Activated T-helper 17 cell treated with anti-CD3 and anti-CD28 coated beads, Interleukin-2, amount 50 U/mL, for 72 hours (primary cell): ENCODE results near the gene ZMYND8. TPM values are rescaled to one million over a fixed set of nuclear protein-coding genes. Genes with fewer than 3 reads are reported as not detected.

ENCODE experiments used
- ATAC-seq: fragments of 150-1000 bp; cut with Tn5 transposase; replicated peaks from 2 replicates; pipeline ENCODE4 v1.10.0; 2021; ENCODE audit warnings: mild to moderate bottlenecking, moderate library complexity
- H3K27ac Mint-ChIP-seq: one replicate; pipeline ENCODE4 v1.8.0; 2022; ENCODE audit warnings: mixed read lengths
- H3K27me3 Mint-ChIP-seq: one replicate; pipeline ENCODE4 v1.8.0; 2022; ENCODE audit warnings: mixed read lengths
- H3K36me3 Mint-ChIP-seq: one replicate; pipeline ENCODE4 v1.8.0; 2022; ENCODE audit warnings: low read depth, mild to moderate bottlenecking, mixed read lengths
- H3K4me1 Mint-ChIP-seq: one replicate; pipeline ENCODE4 v1.8.0; 2022; ENCODE audit warnings: mixed read lengths
- H3K4me3 Mint-ChIP-seq: one replicate; pipeline ENCODE4 v1.8.0; 2022; ENCODE audit warnings: mild to moderate bottlenecking, mixed read lengths
- H3K9me3 Mint-ChIP-seq: one replicate; pipeline ENCODE4 v1.8.0; 2022; ENCODE audit warnings: mixed read lengths
- total RNA-seq, 2 donors: library from RNA; stranded (reverse); gene quantifications; one replicate each; pipeline ENCODE4 v1.2.3, GENCODE V29; 2022

The ZMYND8 gene
- total RNA-seq, 2 donors from 2014 or later: 35.3 to 39.4 TPM

DNA sequence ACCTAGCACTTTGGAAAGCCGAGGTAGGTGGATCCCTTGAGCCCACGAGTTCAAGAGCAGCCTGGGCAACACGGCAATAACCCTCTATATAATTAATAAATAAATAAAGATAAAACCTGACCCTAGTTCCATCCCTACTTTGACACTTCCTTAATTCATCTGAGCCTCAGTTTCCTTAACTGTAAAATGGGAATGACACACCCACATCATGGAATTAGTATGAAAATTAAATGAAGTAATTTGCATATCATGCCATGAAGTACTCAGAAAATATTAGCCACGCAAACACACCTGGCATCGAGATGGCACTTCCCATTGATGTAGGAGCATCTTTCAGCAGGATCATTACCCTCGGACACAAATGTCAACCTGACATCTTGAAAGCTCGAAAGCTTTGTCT lies 19.1 kb downstream of the ZMYND8 start:
- Mint-ChIP-seq H3K36me3 (peaks cover 76% of the 10 kb centered on the region), H3K27me3 (no peaks in the 10 kb centered on the region), H3K27ac (no peak overlapping the region), H3K9me3 (no peaks in the 10 kb centered on the region), H3K4me3 (no peak overlapping the region), H3K4me1 (peaks cover 27% of the 10 kb centered on the region)
- ATAC-seq: no peak

DNA sequence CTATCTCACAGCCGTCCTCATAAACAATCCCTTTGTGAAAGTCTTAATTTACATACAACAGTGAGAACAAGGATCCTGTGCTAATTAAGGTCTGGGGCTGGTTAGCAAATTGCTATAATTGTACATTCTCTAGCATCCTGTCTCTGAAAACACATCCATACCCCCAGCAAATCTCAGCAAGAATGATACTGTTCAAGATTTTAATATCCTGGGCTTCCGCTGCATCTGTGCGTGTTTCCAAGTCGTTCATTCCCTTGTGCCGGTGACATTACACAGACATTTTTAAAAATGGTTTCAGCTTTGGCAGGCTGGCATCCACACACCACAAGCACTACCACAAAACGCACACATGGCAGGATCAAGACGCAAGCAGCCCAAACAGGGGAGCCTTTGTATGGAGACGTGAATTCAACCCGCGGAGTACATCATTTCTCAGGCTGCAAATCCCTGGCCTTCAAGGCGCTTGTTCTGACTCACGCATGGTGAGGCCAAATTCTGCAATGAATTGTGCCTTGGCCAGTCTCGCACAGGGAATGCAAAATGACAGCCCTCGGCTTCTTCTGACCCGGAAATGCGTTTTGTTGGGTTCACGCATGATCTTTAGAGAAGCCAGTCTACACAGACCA lies 20.3 kb downstream of the ZMYND8 start:
- Mint-ChIP-seq H3K36me3 (peaks cover 82% of the 10 kb centered on the region), H3K4me1 (peaks cover 36% of the 10 kb centered on the region), H3K4me3 (no peak overlapping the region), H3K27me3 (no peaks in the 10 kb centered on the region), H3K9me3 (no peaks in the 10 kb centered on the region), H3K27ac (no peak overlapping the region)
- ATAC-seq: no peak

- no peak overlapping the region for H3K27ac Mint-ChIP-seq
- ATAC-seq: no peak
Measured at GRCh38 chr20:47335251-47336128, 21.0 kb downstream of the ZMYND8 start.

DNA sequence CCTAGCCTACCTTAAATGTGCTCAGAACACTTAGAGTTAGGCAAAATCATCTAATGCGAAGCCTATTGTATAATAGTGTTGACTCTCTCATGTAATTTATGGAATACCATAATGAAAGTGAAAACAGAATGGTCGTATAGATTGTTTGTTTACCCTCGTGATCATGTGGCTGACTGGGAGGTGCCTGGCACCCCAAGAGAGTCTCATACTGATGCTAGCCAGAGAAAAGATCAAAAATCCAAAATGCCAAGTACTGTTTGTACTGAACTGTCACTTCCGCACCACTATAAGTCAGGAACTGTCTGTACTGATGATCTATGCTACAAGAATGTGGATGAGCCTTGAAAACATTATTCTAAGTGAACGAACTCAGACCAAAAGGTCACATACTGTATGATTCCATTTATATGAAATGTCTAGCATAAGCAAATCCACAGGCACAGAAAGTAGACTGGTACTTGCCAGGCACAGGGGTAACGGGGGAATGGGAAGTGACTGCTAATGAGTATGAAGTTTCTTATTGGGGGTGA lies 22.4 kb downstream of the ZMYND8 start:
- H3K4me3 Mint-ChIP-seq: peak overlapping the region; percentile 25
- peaks cover 43% of the 10 kb centered on the region for H3K4me1 Mint-ChIP-seq
- ATAC-seq: no peak
- H3K27me3 Mint-ChIP-seq: no peaks in the 10 kb centered on the region
- no peaks in the 10 kb centered on the region for H3K9me3 Mint-ChIP-seq
- peaks cover 80% of the 10 kb centered on the region for H3K36me3 Mint-ChIP-seq
- H3K27ac Mint-ChIP-seq: peak overlapping the region; percentile 51

More at GRCh38 chr20:47335251-47336128, 21.0 kb downstream of the ZMYND8 start:
- Mint-ChIP-seq H3K27me3 (no peaks in the 10 kb centered on the region), H3K36me3 (peaks cover 83% of the 10 kb centered on the region), H3K4me1 (peaks cover 43% of the 10 kb centered on the region), H3K4me3 (no peak overlapping the region), H3K9me3 (no peaks in the 10 kb centered on the region)

DNA sequence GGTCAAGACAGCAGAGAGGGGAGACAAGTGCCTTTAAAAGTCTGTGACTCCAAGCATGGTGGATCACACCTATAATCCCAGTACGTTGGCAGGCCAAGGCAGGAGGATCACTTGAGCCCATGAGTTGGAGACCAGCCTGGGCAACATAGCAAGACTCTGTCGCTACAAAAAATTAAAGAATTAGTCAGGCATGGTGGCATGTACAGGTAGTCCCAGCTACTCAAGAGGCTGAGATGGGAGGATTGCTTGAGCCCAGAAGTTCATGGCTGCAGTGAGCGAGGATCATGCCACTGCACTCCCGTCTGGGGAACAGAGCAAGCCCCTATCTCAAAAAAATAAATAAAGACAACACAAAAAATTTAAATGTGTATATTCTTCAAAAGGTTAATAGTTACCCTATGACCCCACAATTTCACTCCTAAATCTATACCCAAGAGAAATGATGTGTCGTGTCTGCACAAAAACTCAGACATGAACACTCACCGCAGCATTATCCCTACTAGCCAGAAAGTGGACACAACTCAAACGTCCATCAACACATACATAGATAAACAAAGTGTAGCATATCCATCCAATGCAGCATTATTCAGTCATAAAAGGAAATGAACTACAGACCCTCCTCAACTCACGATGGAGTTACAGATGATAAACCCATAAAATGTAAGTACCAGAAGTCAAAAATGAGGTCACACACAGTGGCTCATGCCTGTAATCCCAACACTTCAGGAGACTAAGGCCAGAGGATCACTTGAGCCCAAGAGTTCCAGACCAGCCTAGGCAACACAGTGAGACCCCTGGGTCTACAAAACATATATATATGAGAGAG lies 23.9 kb downstream of the ZMYND8 start:
- peaks cover 70% of the 10 kb centered on the region for H3K36me3 Mint-ChIP-seq
- H3K27ac Mint-ChIP-seq: peak overlapping the region; percentile 88
- peak overlapping the region; percentile 60 for H3K4me3 Mint-ChIP-seq
- H3K9me3 Mint-ChIP-seq: no peaks in the 10 kb centered on the region
- H3K4me1 Mint-ChIP-seq: peaks cover 40% of the 10 kb centered on the region
- ATAC-seq: no peak
- H3K27me3 Mint-ChIP-seq: no peaks in the 10 kb centered on the region

DNA sequence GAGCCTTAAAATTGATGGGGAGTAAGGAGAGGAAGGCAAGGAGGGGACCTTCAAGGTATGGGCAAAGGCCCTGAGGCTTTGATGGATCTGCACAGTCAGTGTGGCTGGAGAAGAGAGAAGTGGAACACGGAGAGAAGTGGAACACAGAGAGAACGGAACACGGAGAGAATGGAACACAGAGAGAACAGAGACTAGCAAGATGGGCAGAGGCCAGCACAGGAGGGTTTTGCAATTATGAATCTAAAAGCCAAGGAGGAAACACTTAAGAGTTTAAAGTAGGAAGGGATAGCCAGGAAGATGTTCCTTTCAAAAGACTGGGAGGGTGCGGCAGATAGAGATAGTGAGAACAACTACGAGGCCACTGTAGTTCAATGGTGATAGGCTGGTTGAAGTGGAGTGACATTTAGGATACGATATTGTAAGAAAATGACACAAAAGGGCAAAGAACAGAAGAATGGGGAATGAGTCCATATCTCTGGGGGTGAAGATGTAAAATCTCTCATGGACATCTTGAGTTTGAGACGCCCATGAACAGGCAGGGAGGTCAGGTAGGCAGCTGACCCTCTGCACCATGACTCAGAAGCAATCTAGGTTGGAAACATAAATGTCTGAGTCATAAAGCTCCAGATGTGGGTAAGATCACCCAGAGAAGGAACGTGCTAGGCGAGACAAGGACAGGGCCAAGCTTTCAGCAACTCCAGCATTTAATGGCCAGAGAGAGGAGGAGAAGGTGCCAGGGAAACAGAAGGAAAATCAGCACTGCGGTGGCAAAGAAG lies 25.4 kb downstream of the ZMYND8 start:
- Mint-ChIP-seq H3K9me3 (no peaks in the 10 kb centered on the region), H3K4me1 (peaks cover 39% of the 10 kb centered on the region), H3K36me3 (peaks cover 63% of the 10 kb centered on the region), H3K4me3 (peak overlapping the region; percentile 60), H3K27me3 (no peaks in the 10 kb centered on the region), H3K27ac (peak overlapping the region; percentile 88)
- peak; percentile 99 for ATAC-seq

DNA sequence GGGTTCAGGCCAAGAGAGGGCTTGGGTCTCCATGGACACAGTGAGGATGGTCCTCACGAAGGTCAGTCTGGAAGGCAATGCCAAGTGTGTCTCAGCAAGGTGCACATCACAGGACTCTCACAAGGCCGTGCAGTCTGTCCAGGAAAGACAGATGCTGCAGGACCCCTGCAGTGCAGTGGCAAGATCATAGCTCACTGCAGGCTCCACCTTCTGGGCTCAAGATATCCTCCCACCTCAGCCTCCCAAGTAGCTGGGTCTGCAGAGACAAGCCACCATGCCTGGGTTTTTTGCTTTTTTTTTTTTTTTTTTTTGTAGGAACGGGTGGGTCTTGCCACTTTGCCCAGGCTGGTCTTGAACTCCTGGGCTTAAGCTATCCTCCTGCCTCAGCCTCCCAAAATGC lies 26.4 kb downstream of the ZMYND8 start:
- Mint-ChIP-seq H3K36me3 (peaks cover 55% of the 10 kb centered on the region), H3K4me1 (peaks cover 36% of the 10 kb centered on the region), H3K27ac (peak overlapping the region; percentile 88), H3K27me3 (no peaks in the 10 kb centered on the region), H3K4me3 (no peak overlapping the region), H3K9me3 (no peaks in the 10 kb centered on the region)
- ATAC-seq: no peak

DNA sequence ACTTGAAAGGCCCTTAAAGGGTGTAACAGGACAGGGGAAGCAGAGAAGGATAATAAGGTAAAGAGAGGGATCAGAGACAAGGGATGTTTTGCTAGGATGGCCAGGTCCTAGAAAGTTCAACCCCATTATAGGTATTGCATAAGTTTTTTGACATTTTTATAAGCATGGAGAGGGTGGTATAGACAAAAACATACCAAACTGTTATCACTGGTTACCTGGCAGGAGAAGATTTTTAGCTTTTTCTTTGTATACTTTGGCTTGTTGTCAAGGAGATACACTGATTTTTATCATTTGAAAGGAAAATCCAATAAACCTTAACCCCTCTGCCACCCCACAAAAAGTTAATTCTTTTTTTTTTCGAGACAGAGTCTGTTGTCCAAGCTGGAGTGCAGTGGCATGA lies 28.4 kb downstream of the ZMYND8 start:
- H3K4me3 Mint-ChIP-seq: no peak overlapping the region
- no peaks in the 10 kb centered on the region for H3K9me3 Mint-ChIP-seq
- peaks cover 32% of the 10 kb centered on the region for H3K4me1 Mint-ChIP-seq
- no peak for ATAC-seq
- no peaks in the 10 kb centered on the region for H3K27me3 Mint-ChIP-seq
- peaks cover 41% of the 10 kb centered on the region for H3K36me3 Mint-ChIP-seq
- H3K27ac Mint-ChIP-seq: no peak overlapping the region

DNA sequence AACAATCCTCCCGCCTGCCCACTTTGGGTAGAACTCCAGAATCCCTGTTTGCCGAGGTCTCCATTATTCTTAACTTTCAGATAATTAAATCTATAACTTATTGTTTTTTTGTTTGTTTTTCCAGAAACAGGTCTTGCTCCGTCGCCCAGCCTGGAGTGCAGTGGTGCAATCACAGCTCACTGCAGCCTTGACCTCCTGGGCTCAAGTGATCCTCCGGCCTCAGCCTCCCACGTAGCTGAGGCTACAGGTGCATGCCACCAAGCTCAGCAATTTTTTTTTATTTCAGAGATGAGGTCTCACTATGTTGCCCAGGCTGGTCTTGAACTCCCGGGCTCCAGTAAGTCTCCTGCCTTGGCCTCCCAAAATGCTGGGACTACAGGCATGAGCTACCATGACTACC lies 28.8 kb downstream of the ZMYND8 start:
- H3K27me3 Mint-ChIP-seq: no peaks in the 10 kb centered on the region
- H3K4me3 Mint-ChIP-seq: no peak overlapping the region
- H3K9me3 Mint-ChIP-seq: no peaks in the 10 kb centered on the region
- H3K27ac Mint-ChIP-seq: no peak overlapping the region
- peaks cover 28% of the 10 kb centered on the region for H3K4me1 Mint-ChIP-seq
- ATAC-seq: no peak
- H3K36me3 Mint-ChIP-seq: peaks cover 37% of the 10 kb centered on the region

DNA sequence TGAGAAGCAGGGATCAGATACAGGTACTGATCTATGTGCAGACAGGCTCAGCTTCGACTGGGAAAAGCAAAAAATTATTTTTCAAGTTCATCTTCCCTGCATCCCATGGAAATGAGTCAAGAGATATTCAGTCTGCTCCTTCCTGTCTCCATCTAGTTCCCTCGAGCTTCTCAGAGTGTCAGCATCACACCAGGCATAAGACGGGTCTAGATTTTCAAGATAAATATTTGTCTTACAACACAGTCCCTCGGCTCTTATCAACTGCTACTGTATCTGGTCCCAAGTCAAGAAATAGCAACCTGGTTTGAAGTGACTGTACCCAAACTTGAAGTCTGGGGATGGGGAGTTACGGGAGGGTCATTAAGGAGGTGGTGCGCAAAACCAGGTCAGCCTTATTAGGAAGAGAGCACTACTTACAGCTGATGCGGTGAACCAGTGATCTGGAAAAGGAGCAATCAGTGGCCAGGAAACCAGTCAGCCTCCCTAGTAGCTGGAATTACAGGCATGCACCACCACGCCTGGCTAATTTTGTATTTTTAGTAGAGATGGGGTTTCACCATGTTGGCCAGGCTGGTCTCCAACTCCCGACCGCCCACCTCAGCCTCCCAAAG lies 29.7 kb downstream of the ZMYND8 start:
- Mint-ChIP-seq H3K4me1 (peaks cover 20% of the 10 kb centered on the region), H3K27me3 (no peaks in the 10 kb centered on the region), H3K27ac (peak overlapping the region; percentile 9), H3K9me3 (no peaks in the 10 kb centered on the region), H3K36me3 (peaks cover 28% of the 10 kb centered on the region), H3K4me3 (no peak overlapping the region)
- ATAC-seq: no peak

- ATAC-seq: no peak
- H3K36me3 Mint-ChIP-seq: peaks cover 13% of the 10 kb centered on the region
Measured at GRCh38 chr20:47325242-47325641, 31.3 kb downstream of the ZMYND8 start.

GRCh38 chr20:47320990-47321805 lies 35.3 kb downstream of the ZMYND8 start:
- no peaks in the 10 kb centered on the region for H3K9me3 Mint-ChIP-seq
- H3K36me3 Mint-ChIP-seq: peaks cover 13% of the 10 kb centered on the region
- no peak overlapping the region for H3K27ac Mint-ChIP-seq
- H3K27me3 Mint-ChIP-seq: no peaks in the 10 kb centered on the region
- ATAC-seq: no peak
- peaks cover 34% of the 10 kb centered on the region for H3K4me1 Mint-ChIP-seq
- H3K4me3 Mint-ChIP-seq: no peak overlapping the region

More at GRCh38 chr20:47325242-47325641, 31.3 kb downstream of the ZMYND8 start:
- peaks cover 16% of the 10 kb centered on the region for H3K4me1 Mint-ChIP-seq
- no peaks in the 10 kb centered on the region for H3K9me3 Mint-ChIP-seq
- H3K27me3 Mint-ChIP-seq: no peaks in the 10 kb centered on the region
- peak overlapping the region; percentile 9 for H3K27ac Mint-ChIP-seq
- no peak overlapping the region for H3K4me3 Mint-ChIP-seq
